Thyroid gland (tissue), 4 donors: Measurements from ENCODE around the gene DPP10.

Experiments used
- CTCF ChIP-seq, 6 experiments: fragments of 200-600 bp in 3 of 6; fragments of 450-650 bp in 3 of 6; sonication (generic) in 3 of 6; IDR thresholded peaks; one replicate each; pipeline ENCODE4 v1.5.1; 2016 to 2019; ENCODE audit warnings: antibody characterized with exemption in 6 of 6, mild to moderate bottlenecking in 2 of 6, inconsistent platforms in 1 of 6, moderate library complexity in 1 of 6
- POLR2A ChIP-seq, 2 donors: fragments of 450-650 bp; IDR thresholded peaks; one replicate each; pipeline ENCODE4 v1.6.1; 2017; ENCODE audit warnings: antibody characterized with exemption in 2 of 2, mild to moderate bottlenecking in 2 of 2, moderate library complexity in 1 of 2

GRCh38 chr2:115568643-115569042 lies 1126.2 kb downstream of the DPP10 start:
- no peak for TF ChIP-seq CTCF (IDR thresholded peaks at IDR 0.05)
- no peak for TF ChIP-seq POLR2A (IDR thresholded peaks at IDR 0.05)
